ENCODE measurements around the gene WDR18.

The WDR18 gene, protein sequence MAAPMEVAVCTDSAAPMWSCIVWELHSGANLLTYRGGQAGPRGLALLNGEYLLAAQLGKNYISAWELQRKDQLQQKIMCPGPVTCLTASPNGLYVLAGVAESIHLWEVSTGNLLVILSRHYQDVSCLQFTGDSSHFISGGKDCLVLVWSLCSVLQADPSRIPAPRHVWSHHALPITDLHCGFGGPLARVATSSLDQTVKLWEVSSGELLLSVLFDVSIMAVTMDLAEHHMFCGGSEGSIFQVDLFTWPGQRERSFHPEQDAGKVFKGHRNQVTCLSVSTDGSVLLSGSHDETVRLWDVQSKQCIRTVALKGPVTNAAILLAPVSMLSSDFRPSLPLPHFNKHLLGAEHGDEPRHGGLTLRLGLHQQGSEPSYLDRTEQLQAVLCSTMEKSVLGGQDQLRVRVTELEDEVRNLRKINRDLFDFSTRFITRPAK

GRCh38 chr19:984165-984967, at the start of gene WDR18:
Gene WDR18, plus strand, starts transcription at chr19:984345. Its CDS starts 9 bp downstream, at chr19:984354.
- peak within 1 kb of the TSS; percentile 82 for H3K4me3 ChIP-seq (ENCODE audit: low read depth, low read length)
- TF ChIP-seq, protein P1, sequence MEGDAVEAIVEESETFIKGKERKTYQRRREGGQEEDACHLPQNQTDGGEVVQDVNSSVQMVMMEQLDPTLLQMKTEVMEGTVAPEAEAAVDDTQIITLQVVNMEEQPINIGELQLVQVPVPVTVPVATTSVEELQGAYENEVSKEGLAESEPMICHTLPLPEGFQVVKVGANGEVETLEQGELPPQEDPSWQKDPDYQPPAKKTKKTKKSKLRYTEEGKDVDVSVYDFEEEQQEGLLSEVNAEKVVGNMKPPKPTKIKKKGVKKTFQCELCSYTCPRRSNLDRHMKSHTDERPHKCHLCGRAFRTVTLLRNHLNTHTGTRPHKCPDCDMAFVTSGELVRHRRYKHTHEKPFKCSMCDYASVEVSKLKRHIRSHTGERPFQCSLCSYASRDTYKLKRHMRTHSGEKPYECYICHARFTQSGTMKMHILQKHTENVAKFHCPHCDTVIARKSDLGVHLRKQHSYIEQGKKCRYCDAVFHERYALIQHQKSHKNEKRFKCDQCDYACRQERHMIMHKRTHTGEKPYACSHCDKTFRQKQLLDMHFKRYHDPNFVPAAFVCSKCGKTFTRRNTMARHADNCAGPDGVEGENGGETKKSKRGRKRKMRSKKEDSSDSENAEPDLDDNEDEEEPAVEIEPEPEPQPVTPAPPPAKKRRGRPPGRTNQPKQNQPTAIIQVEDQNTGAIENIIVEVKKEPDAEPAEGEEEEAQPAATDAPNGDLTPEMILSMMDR (IDR thresholded peaks at IDR 0.05; ENCODE audit: insufficient read depth, low read depth, low read length, missing control alignments), result peak; percentile 12
- peak; percentile 94 for DNase-seq (ENCODE audit: low read depth)

- H3K4me3 ChIP-seq (ENCODE audit: low read depth, low read length), result no peak overlapping the region
- TF ChIP-seq, protein P1 (IDR thresholded peaks at IDR 0.05; ENCODE audit: insufficient read depth, low read depth, low read length, missing control alignments), result no peak
- no peak for DNase-seq (ENCODE audit: low read depth)
These were observed 49.2 kb upstream of the WDR18 start for GRCh38 chr19:934865-935479.

DNA sequence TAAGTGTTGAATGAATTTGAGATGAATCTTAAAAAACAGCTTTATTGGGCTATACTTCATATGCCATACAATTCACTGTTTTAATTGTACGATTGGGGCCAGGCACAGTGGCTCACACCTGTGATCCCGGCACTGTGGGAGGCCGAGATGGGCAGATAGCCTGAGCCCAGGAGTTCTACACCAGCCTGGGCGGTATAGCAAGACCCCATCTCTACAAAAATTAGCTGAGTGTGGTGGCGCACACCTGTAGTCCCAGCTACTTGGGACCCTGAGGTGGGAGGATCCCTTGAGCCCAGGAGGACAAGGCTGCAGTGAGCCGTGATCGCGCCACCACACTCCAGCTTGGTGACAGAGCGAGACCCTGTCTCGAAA, 48.0 kb upstream of the WDR18 start:
- TF ChIP-seq, protein P1 (IDR thresholded peaks at IDR 0.05; ENCODE audit: insufficient read depth, low read depth, low read length, missing control alignments), result no peak
- no peak overlapping the region for H3K4me3 ChIP-seq (ENCODE audit: low read depth, low read length)
- DNase-seq (ENCODE audit: low read depth), result no peak

DNA sequence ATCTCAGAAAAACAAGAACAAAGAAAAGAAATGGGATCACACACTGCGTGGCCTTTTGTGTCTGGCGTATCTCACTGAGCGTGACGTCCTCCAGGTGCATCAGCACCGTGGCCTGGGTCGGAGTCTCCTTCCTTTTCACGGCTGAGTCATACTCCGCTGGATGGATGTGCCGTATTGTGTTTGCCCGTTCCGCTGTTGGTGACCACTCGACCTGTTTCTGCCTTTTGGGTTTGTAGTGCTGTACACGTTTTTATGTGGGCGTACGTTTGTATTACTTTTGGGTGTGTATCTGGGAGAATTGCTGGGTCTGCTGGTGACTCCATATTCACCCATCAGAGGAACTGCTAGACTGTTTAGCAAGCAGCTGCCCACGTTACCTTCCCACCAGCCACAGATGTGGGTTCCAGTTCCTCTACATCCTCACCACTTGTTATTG, 46.9 kb upstream of the WDR18 start:
- TF ChIP-seq, protein P1 (IDR thresholded peaks at IDR 0.05; ENCODE audit: insufficient read depth, low read depth, low read length, missing control alignments), result no peak
- DNase-seq (ENCODE audit: low read depth), result peak; percentile 72
- no peak overlapping the region for H3K4me3 ChIP-seq (ENCODE audit: low read depth, low read length)

GRCh38 chr19:938233-938923, 45.8 kb upstream of the WDR18 start:
- TF ChIP-seq, protein P1 (IDR thresholded peaks at IDR 0.05; ENCODE audit: insufficient read depth, low read depth, low read length, missing control alignments), result no peak
- no peak overlapping the region for H3K4me3 ChIP-seq (ENCODE audit: low read depth, low read length)
- no peak for DNase-seq (ENCODE audit: low read depth)

GRCh38 chr19:939439-939838, 44.7 kb upstream of the WDR18 start:
- DNase-seq (ENCODE audit: low read depth), result no peak
- H3K4me3 ChIP-seq (ENCODE audit: low read depth, low read length), result no peak overlapping the region
- TF ChIP-seq, protein P1 (IDR thresholded peaks at IDR 0.05; ENCODE audit: insufficient read depth, low read depth, low read length, missing control alignments), result no peak
